Natural killer cell (primary cell): ENCODE measurements around the gene PLPP3. TPM values are rescaled to one million over a fixed set of nuclear protein-coding genes. Genes with fewer than 3 reads are reported as not detected.

Experiments
- ATAC-seq, 3 donors: fragments of 150-1000 bp in 2 of 3; fragments of 200-7000 bp in 1 of 3; cut with Tn5 transposase; 1 replicate in 1 of 3; 2 replicates in 2 of 3; pipeline ENCODE4 v1.10.0; 2021; ENCODE audit warnings: mild to moderate bottlenecking in 2 of 3, moderate library complexity in 2 of 3
- DNase-seq, 2 donors: peaks; one replicate each; pipeline versions ENCODE4 v3.0.0 to v3.0.0-alpha.2; 2013 to 2021; ENCODE audit warnings: mixed read lengths in 1 of 2
- H3K27ac ChIP-seq: one replicate; pipeline ENCODE4 v1.5.1; 2013; ENCODE audit warnings: mild to moderate bottlenecking, low read length
- H3K27me3 ChIP-seq: one replicate; pipeline ENCODE4 v1.6.1; 2013; ENCODE audit warnings: low read length; ENCODE audit not compliant: control insufficient read depth, insufficient read depth
- H3K36me3 ChIP-seq: one replicate; pipeline ENCODE4 v1.6.1; 2013; ENCODE audit warnings: low read length; ENCODE audit not compliant: control insufficient read depth, insufficient read depth
- H3K4me1 ChIP-seq: one replicate; pipeline ENCODE4 v1.6.1; 2013; ENCODE audit warnings: low read length; ENCODE audit not compliant: control insufficient read depth, insufficient read depth
- H3K4me3 ChIP-seq: one replicate; pipeline ENCODE4 v1.5.1; 2013; ENCODE audit warnings: low read length
- H3K9me3 ChIP-seq: one replicate; pipeline ENCODE4 v1.6.1; 2013; ENCODE audit warnings: low read length; ENCODE audit not compliant: control insufficient read depth, insufficient read depth
- H3K27ac Mint-ChIP-seq, 2 donors: one replicate each; pipeline ENCODE4 v1.8.0; 2022; ENCODE audit warnings: mild to moderate bottlenecking in 2 of 2, mixed read lengths in 2 of 2, moderate library complexity in 1 of 2
- H3K27me3 Mint-ChIP-seq, 2 donors: one replicate each; pipeline ENCODE4 v1.8.0; 2022; ENCODE audit warnings: low read depth in 2 of 2, mixed read lengths in 2 of 2
- H3K36me3 Mint-ChIP-seq: one replicate; pipeline ENCODE4 v1.8.0; 2022; ENCODE audit warnings: mixed read lengths
- H3K4me1 Mint-ChIP-seq, 2 donors: one replicate each; pipeline ENCODE4 v1.8.0; 2022; ENCODE audit warnings: mixed read lengths in 2 of 2
- H3K4me3 Mint-ChIP-seq: one replicate; pipeline ENCODE4 v1.8.0; 2022; ENCODE audit warnings: mild to moderate bottlenecking, moderate library complexity, mixed read lengths
- H3K9me3 Mint-ChIP-seq, 2 donors: one replicate each; pipeline ENCODE4 v1.8.0; 2022; ENCODE audit warnings: mixed read lengths in 2 of 2
- WGBS: methylation state at CpG from one replicate; pipeline ENCODE4 v1.1.7; 2013; ENCODE audit warnings: missing lambda C conversion rate; ENCODE audit not compliant: insufficient coverage; 5-methylcytosine and 5-hydroxymethylcytosine counted together
- intact Hi-C: fragments of 100-400 bp; cut with micrococcal nuclease; formaldehyde crosslinking; loops from one replicate; pipeline ENCODE4 v1.14.2; 2022
- total RNA-seq, 4 donors: library from RNA; stranded (reverse); fragments of 120-200 nt in 1 of 4; gene quantifications; one replicate each; pipeline versions ENCODE4 v1.2.3 to v1.2.4, GENCODE V29; 2013 to 2022
- TF ChIP-seq, protein P1 (sequence below): fragments of 200-600 bp; IDR thresholded peaks from one replicate; pipeline ENCODE4 v1.8.0; 2022; ENCODE audit warnings: antibody characterized with exemption

PLPP3 gene
- total RNA-seq, 3 donors from 2014 or later (not counting 1 experiment from before 2014, with no cell fraction given): 0.11 to 0.50 TPM; not detected in 1

DNA sequence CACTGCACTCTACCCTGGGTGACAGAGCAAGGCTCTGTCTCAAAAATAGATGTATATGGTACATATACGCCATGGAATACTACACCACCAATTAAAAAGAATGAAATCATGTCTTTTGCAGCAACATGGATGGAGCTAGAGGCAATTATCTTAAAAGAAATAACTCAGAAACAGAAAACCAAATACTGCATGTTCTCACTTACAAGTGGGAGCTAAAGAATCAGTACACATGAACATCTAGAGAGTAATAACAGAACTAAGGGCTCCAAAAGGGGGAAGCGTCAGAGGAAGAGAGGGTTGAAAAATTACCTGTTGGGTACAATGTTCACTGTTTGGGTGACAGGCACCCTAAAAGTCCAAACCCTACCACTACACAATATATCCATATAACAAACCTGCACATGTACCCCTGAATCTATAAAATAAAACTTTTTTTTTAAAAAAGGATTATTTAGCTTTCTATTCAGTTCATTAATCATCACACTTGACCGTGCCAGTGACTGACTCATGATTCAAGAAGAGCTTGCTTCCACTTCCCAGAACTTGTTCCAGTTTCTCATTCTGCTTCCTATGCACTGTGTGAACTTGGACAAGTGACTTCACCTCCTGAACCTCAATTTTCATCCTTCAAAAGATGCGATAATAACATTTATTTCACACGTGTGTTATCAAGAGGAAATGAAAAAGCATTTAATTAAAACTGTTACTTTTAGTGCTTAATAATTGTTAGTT lies 109.6 kb downstream of the PLPP3 start:
- Mint-ChIP-seq H3K9me3 (no peaks in the 10 kb centered on the region), H3K4me1 (peaks cover 7 to 12% of the 10 kb centered on the region in 2 donors), H3K4me3 (no peak overlapping the region), H3K36me3 (peaks cover 5% of the 10 kb centered on the region), H3K27ac (no peak overlapping the region), H3K27me3 (peaks cover 18 to 26% of the 10 kb centered on the region in 2 donors)
- DNase-seq: no peak
- Histone ChIP-seq H3K27ac (no peak overlapping the region), H3K4me1 (peaks cover 10% of the 10 kb centered on the region), H3K36me3 (no peaks in the 10 kb centered on the region), H3K27me3 (no peaks in the 10 kb centered on the region), H3K9me3 (no peaks in the 10 kb centered on the region), H3K4me3 (no peak overlapping the region)
- ATAC-seq: no peak
- intact Hi-C loops: no loop called here
- TF ChIP-seq, protein P1, sequence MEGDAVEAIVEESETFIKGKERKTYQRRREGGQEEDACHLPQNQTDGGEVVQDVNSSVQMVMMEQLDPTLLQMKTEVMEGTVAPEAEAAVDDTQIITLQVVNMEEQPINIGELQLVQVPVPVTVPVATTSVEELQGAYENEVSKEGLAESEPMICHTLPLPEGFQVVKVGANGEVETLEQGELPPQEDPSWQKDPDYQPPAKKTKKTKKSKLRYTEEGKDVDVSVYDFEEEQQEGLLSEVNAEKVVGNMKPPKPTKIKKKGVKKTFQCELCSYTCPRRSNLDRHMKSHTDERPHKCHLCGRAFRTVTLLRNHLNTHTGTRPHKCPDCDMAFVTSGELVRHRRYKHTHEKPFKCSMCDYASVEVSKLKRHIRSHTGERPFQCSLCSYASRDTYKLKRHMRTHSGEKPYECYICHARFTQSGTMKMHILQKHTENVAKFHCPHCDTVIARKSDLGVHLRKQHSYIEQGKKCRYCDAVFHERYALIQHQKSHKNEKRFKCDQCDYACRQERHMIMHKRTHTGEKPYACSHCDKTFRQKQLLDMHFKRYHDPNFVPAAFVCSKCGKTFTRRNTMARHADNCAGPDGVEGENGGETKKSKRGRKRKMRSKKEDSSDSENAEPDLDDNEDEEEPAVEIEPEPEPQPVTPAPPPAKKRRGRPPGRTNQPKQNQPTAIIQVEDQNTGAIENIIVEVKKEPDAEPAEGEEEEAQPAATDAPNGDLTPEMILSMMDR: no peak
- 75% methylated on average over 1 of the region's 5 CpGs for WGBS

DNA sequence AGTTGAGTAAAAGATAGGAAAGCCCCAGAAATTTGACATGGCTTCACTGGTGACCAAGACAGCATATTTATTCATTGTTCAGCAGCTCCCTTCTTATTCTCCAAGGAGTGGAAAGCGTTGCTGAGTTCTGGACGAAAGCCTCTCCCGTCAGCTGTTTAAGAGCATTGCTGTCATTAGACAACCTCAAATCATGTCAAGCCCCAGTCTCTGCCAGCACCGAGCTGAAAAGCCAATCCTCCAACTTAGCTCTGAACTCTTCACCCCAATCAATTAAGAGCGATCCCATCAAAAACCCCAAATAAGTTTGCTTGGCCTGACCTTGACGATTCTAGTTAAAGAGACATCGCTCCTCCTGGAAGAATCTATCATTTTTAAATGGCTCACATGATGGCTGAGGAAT lies 110.8 kb downstream of the PLPP3 start:
- H3K27me3 ChIP-seq: no peaks in the 10 kb centered on the region
- intact Hi-C loops: no loop called here
- H3K36me3 ChIP-seq: no peaks in the 10 kb centered on the region
- TF ChIP-seq, protein P1: no peak
- WGBS: 95% methylated on average over 7 of the region's 7 CpGs
- ATAC-seq (no peak), DNase-seq (no peak)
- no peak overlapping the region for H3K4me3 ChIP-seq
- Mint-ChIP-seq H3K4me3 (no peak overlapping the region), H3K36me3 (peaks cover 5% of the 10 kb centered on the region), H3K27me3 (peaks cover 20 to 31% of the 10 kb centered on the region in 2 donors), H3K4me1 (peaks cover 7 to 12% of the 10 kb centered on the region in 2 donors), H3K27ac (no peak overlapping the region), H3K9me3 (no peaks in the 10 kb centered on the region)
- H3K9me3 ChIP-seq: no peaks in the 10 kb centered on the region
- peaks cover 10% of the 10 kb centered on the region for H3K4me1 ChIP-seq
- H3K27ac ChIP-seq: no peak overlapping the region

DNA sequence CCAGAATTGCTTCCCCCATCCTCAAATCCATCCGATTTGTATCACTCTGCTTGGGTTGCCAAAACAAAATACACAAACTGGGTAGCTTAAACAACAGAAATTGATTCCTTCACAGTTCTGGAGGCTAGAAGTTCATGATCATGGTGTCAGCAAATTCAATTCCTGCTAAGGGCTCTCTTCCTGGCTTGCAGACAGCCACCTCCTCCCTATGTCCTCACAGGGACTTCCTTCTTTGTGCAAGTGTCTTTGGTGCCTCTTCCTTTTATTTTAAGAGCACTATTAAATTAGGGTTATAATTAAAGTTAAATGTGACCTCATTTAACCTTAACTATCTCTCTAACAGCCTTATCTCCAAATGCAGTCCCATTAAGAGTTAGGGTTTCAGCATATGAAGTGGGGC lies 112.8 kb downstream of the PLPP3 start:
- DNase-seq: no peak
- 91% methylated on average over 1 of the region's 1 CpG for WGBS
- Mint-ChIP-seq H3K4me1 (no peaks in the 10 kb centered on the region), H3K36me3 (peaks cover 5% of the 10 kb centered on the region), H3K9me3 (no peaks in the 10 kb centered on the region), H3K4me3 (no peak overlapping the region), H3K27me3 (peaks cover 20 to 21% of the 10 kb centered on the region in 2 donors), H3K27ac (no peak overlapping the region)
- H3K27ac ChIP-seq: no peak overlapping the region
- no peak overlapping the region for H3K4me3 ChIP-seq
- no peaks in the 10 kb centered on the region for H3K4me1 ChIP-seq
- intact Hi-C loops: no loop called here
- ATAC-seq: no peak
- H3K36me3 ChIP-seq: no peaks in the 10 kb centered on the region
- H3K27me3 ChIP-seq: no peaks in the 10 kb centered on the region
- no peaks in the 10 kb centered on the region for H3K9me3 ChIP-seq
- TF ChIP-seq, protein P1: no peak

DNA sequence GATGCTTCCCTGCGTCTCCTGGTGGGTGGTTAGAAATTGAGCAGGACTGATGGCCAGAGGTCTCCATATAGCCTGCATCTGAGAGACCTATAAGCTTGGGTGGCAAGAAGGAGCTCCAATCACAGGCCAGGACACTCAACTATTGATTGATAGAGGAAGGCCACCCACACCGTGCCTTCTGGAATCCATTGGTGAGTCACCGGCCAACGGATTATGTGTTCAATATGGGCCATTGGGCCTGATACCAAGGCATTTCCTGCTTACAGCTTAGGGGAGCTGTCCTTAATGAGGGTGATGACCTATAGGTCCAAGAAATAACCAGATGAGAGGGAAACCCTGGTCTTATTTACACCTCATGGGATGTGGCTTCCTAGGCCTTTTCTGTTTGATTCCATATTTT lies 115.1 kb downstream of the PLPP3 start:
- no peaks in the 10 kb centered on the region for H3K27me3 ChIP-seq

More for the DNA sequence above, 115.1 kb downstream of the PLPP3 start:
- no peak overlapping the region for H3K27ac Mint-ChIP-seq
- H3K36me3 ChIP-seq: no peaks in the 10 kb centered on the region
- H3K4me3 Mint-ChIP-seq: no peak overlapping the region
- no peaks in the 10 kb centered on the region for H3K9me3 Mint-ChIP-seq
- peaks cover 6 to 8% of the 10 kb centered on the region in 2 donors for H3K27me3 Mint-ChIP-seq
- H3K9me3 ChIP-seq: no peaks in the 10 kb centered on the region
- ATAC-seq (no peak), DNase-seq (no peak)
- no peak overlapping the region for H3K4me3 ChIP-seq
- H3K36me3 Mint-ChIP-seq: no peaks in the 10 kb centered on the region
- WGBS: 93% methylated on average over 4 of the region's 4 CpGs
- TF ChIP-seq, protein P1: no peak
- H3K4me1 Mint-ChIP-seq: no peaks in the 10 kb centered on the region
- intact Hi-C loops: no loop called here
- no peak overlapping the region for H3K27ac ChIP-seq
- H3K4me1 ChIP-seq: no peaks in the 10 kb centered on the region
